Colon (tissue), 2 donors: ENCODE data around the gene HBE1.
"Not testable (repeated sequence)": the region's sequence is repeated elsewhere in the genome, so short reads cannot be mapped to it uniquely, and the experiment has no call there.

Experiments
- FAIRE-seq: peaks from 2 replicates; lab custom pipeline; 2012; peaks lifted over from hg19 to GRCh38; lab: Jason Lieb, UNC
- donor health status: control.
- donor health status: control.

HBE1 gene

GRCh38 chr11:5285703-5286340 is 16.1 kb upstream of the HBE1 start:
- FAIRE-seq: no peak

GRCh38 chr11:5284637-5285036 is 14.9 kb upstream of the HBE1 start:
- no peak for FAIRE-seq

GRCh38 chr11:5283882-5284281 is 14.1 kb upstream of the HBE1 start:
- no peak for FAIRE-seq

GRCh38 chr11:5283086-5283485 is 13.3 kb upstream of the HBE1 start:
- FAIRE-seq: no peak

- no peak for FAIRE-seq
These were observed 12.9 kb upstream of the HBE1 start for GRCh38 chr11:5282628-5283027.

- no peak for FAIRE-seq
These were observed 11.9 kb upstream of the HBE1 start for GRCh38 chr11:5281596-5281995.

- no peak for FAIRE-seq
These were observed 10.9 kb upstream of the HBE1 start for GRCh38 chr11:5280582-5281102.

- FAIRE-seq: no peak
These were observed 9.8 kb upstream of the HBE1 start for GRCh38 chr11:5279471-5280090.

- no peak for FAIRE-seq
These were observed 8.2 kb upstream of the HBE1 start for GRCh38 chr11:5277807-5278382.

- FAIRE-seq: no peak
These were observed 7.0 kb upstream of the HBE1 start for GRCh38 chr11:5276697-5277096.

GRCh38 chr11:5275369-5276110 is 5.8 kb upstream of the HBE1 start:
- FAIRE-seq: no peak

GRCh38 chr11:5274395-5274794 is 4.7 kb upstream of the HBE1 start:
- no peak for FAIRE-seq

- no peak for FAIRE-seq
These were observed 2.8 kb upstream of the HBE1 start for GRCh38 chr11:5272395-5273017.

GRCh38 chr11:5267033-5267563 is 2.6 kb downstream of the HBE1 start:
- FAIRE-seq: no peak

GRCh38 chr11:5266609-5267008 is 3.1 kb downstream of the HBE1 start:
- FAIRE-seq: no peak

- FAIRE-seq: no peak
These were observed 3.9 kb downstream of the HBE1 start for GRCh38 chr11:5265832-5266231.

GRCh38 chr11:5258543-5259262 is 11.0 kb downstream of the HBE1 start:
- FAIRE-seq: no peak

GRCh38 chr11:5257296-5257695 is 12.4 kb downstream of the HBE1 start:
- no peak for FAIRE-seq

- not testable (repeated sequence) for FAIRE-seq
These were observed 14.9 kb downstream of the HBE1 start, which contains the start of gene HBG2 for GRCh38 chr11:5254646-5255413. Gene HBG2, minus strand, starts transcription at chr11:5254781. Its CDS starts 53 bp downstream, at chr11:5254728.

- FAIRE-seq: not testable (repeated sequence)
These were observed 15.7 kb downstream of the HBE1 start for GRCh38 chr11:5254023-5254422.
